Stimulated activated CD4-positive, alpha-beta T cell treated with anti-CD3 and anti-CD28 coated beads, Interleukin-2, amount 100 ng/mL, for 24 hours (primary cell): ENCODE results near the gene HESX1.

Experiments used
- DNase-seq, 2 donors: peaks; one replicate each; pipeline ENCODE4 v3.0.0-alpha.2; 2020

Gene HESX1

GRCh38 chr3:57199895-57200297 is at the start of gene HESX1:
TSS of gene HESX1 (minus strand) at chr3:57199978. CDS start at chr3:57199918, 60 bp downstream.
- no peak for DNase-seq

GRCh38 chr3:57244946-57245345 is 45.2 kb upstream of the HESX1 start:
- DNase-seq, result no peak

GRCh38 chr3:57234613-57235575 is 35.1 kb upstream of the HESX1 start:
- DNase-seq, result no peak

GRCh38 chr3:57233799-57234198 is 34.0 kb upstream of the HESX1 start:
- no peak for DNase-seq

GRCh38 chr3:57230006-57230405 is 30.2 kb upstream of the HESX1 start:
- no peak for DNase-seq

GRCh38 chr3:57227930-57228751 is 28.4 kb upstream of the HESX1 start:
- peak; percentile 43 to 54 for DNase-seq

- peak; percentile 89 to 95 for DNase-seq
Observed at GRCh38 chr3:57227204-57227929, 27.6 kb upstream of the HESX1 start, which contains the start of gene APPL1. TSS of gene APPL1 (plus strand) at chr3:57227729. CDS start at chr3:57227884, 155 bp downstream.

GRCh38 chr3:57226176-57226575 is 26.4 kb upstream of the HESX1 start:
- no peak for DNase-seq

GRCh38 chr3:57224856-57225255 is 25.1 kb upstream of the HESX1 start:
- DNase-seq, result no peak

GRCh38 chr3:57221883-57222282 is 22.1 kb upstream of the HESX1 start:
- no peak for DNase-seq

- no peak for DNase-seq
Observed at GRCh38 chr3:57206423-57206822, 6.6 kb upstream of the HESX1 start.

- DNase-seq, result no peak
Observed at GRCh38 chr3:57194641-57195040, 5.1 kb downstream of the HESX1 start.

GRCh38 chr3:57192028-57192427 is 7.8 kb downstream of the HESX1 start:
- no peak for DNase-seq

GRCh38 chr3:57184526-57184925 is 15.3 kb downstream of the HESX1 start:
- no peak for DNase-seq

GRCh38 chr3:57179580-57180410 is 20.0 kb downstream of the HESX1 start:
- no peak for DNase-seq

- no peak for DNase-seq
Observed at GRCh38 chr3:57176045-57176444, 23.7 kb downstream of the HESX1 start.

- no peak for DNase-seq
Observed at GRCh38 chr3:57173687-57174086, 26.1 kb downstream of the HESX1 start.

GRCh38 chr3:57170946-57171345 is 28.8 kb downstream of the HESX1 start:
- no peak for DNase-seq

GRCh38 chr3:57169872-57170623 is 29.7 kb downstream of the HESX1 start:
- DNase-seq, result peak; percentile 76

- DNase-seq, result no peak
Observed at GRCh38 chr3:57169108-57169507, 30.7 kb downstream of the HESX1 start.

- DNase-seq, result no peak
Observed at GRCh38 chr3:57168151-57168550, 31.6 kb downstream of the HESX1 start.
